ENCODE measurements around the gene FMO4.
"Not testable (repeated sequence)": the region's sequence is repeated elsewhere in the genome, so short reads cannot be mapped to it uniquely, and the experiment has no call there.

FMO4 gene

GRCh38 chr1:171357179-171357578, 43.2 kb downstream of the FMO4 start:
- ATAC-seq (ENCODE audit: low read depth) (no peak), DNase-seq (ENCODE audit: low spot score) (no peak)
- no peaks in the 10 kb centered on the region for H3K9me3 ChIP-seq (ENCODE audit: severe bottlenecking)
- H3K4me3 ChIP-seq (ENCODE audit: severe bottlenecking), result no peak overlapping the region
- no peaks in the 10 kb centered on the region for H3K36me3 ChIP-seq (ENCODE audit: low read depth)
- H3K27ac ChIP-seq (ENCODE audit: poor library complexity, severe bottlenecking), result no peak overlapping the region
- TF ChIP-seq, protein P1, sequence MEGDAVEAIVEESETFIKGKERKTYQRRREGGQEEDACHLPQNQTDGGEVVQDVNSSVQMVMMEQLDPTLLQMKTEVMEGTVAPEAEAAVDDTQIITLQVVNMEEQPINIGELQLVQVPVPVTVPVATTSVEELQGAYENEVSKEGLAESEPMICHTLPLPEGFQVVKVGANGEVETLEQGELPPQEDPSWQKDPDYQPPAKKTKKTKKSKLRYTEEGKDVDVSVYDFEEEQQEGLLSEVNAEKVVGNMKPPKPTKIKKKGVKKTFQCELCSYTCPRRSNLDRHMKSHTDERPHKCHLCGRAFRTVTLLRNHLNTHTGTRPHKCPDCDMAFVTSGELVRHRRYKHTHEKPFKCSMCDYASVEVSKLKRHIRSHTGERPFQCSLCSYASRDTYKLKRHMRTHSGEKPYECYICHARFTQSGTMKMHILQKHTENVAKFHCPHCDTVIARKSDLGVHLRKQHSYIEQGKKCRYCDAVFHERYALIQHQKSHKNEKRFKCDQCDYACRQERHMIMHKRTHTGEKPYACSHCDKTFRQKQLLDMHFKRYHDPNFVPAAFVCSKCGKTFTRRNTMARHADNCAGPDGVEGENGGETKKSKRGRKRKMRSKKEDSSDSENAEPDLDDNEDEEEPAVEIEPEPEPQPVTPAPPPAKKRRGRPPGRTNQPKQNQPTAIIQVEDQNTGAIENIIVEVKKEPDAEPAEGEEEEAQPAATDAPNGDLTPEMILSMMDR (IDR thresholded peaks at IDR 0.05; ENCODE audit: poor library complexity, severe bottlenecking), result no peak
- H3K27me3 ChIP-seq (ENCODE audit: insufficient read depth, poor library complexity, severe bottlenecking), result no peaks in the 10 kb centered on the region
- no peaks in the 10 kb centered on the region for H3K4me1 ChIP-seq (ENCODE audit: insufficient read depth, poor library complexity, severe bottlenecking)

- H3K27me3 ChIP-seq (ENCODE audit: insufficient read depth, poor library complexity, severe bottlenecking); H3K27ac ChIP-seq (ENCODE audit: poor library complexity, severe bottlenecking); H3K36me3 ChIP-seq (ENCODE audit: low read depth); H3K9me3 ChIP-seq (ENCODE audit: severe bottlenecking); H3K4me1 ChIP-seq (ENCODE audit: insufficient read depth, poor library complexity, severe bottlenecking); ATAC-seq (ENCODE audit: low read depth); H3K4me3 ChIP-seq (ENCODE audit: severe bottlenecking); DNase-seq (ENCODE audit: low spot score): not testable (repeated sequence)
Observed at GRCh38 chr1:171359355-171359648, 45.3 kb downstream of the FMO4 start.

DNA sequence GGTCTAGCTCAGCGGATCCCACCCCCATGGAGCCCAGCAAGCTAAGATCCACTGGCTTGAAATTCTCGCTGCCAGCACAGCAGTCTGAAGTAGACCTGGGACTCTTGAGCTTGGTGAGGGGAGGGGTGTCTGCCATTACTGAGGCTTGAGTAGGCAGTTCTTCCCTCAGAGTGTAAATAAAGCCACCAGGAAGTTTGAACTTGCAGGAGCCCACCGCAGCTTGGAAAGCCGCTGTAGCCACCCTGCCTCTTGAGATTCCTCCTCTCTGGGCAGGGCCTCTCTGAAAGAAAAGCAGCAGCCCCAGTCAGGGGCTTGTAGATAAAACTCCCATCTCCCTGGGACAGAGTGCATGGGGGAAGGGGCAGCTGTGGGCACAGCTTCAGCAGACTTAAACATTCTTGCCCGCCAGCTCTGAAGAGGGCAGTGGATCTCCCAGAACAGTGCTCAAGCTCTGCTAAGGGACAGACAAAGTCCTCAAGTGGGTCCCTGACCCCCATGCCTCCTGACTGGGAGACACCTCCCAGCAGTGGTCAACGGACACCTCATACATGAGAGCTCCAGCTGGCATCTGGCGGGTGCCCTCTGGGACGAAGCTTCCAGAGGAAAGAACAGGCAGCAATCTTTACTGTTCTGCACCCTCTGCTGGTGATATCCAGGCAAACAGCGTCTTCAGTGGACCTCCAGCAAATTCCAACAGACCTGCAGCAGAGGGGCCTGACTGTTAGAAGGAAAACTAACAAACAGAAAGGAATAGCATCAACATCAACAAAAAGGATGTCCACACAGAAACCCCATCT, 45.9 kb downstream of the FMO4 start:
- not testable (repeated sequence) for H3K9me3 ChIP-seq (ENCODE audit: severe bottlenecking); H3K27ac ChIP-seq (ENCODE audit: poor library complexity, severe bottlenecking); DNase-seq (ENCODE audit: low spot score); ATAC-seq (ENCODE audit: low read depth); H3K4me1 ChIP-seq (ENCODE audit: insufficient read depth, poor library complexity, severe bottlenecking); H3K27me3 ChIP-seq (ENCODE audit: insufficient read depth, poor library complexity, severe bottlenecking); H3K36me3 ChIP-seq (ENCODE audit: low read depth); H3K4me3 ChIP-seq (ENCODE audit: severe bottlenecking)

DNA sequence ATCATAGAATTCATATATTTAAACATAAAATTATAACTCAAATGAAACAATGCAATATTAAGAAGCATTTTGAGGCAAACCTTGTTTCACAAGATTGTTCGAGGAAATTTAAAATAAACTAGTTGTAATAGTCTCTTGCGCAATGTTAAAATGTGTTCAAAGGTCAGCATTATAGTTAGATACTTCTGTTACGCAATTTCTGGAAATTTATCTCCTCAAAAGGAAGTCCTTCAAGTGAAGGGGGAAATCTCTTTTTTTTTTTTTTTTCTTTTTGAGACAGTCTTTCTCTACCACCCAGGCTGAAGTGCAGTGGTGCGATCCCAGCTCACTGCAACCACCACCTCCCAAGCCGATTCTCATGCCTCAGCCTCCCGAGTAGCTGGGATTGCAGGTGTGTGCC, 52.1 kb downstream of the FMO4 start:
- Histone ChIP-seq H3K9me3 (ENCODE audit: severe bottlenecking) (no peaks in the 10 kb centered on the region), H3K36me3 (ENCODE audit: low read depth) (no peaks in the 10 kb centered on the region), H3K4me1 (ENCODE audit: insufficient read depth, poor library complexity, severe bottlenecking) (no peaks in the 10 kb centered on the region), H3K27ac (ENCODE audit: poor library complexity, severe bottlenecking) (no peak overlapping the region), H3K27me3 (ENCODE audit: insufficient read depth, poor library complexity, severe bottlenecking) (no peaks in the 10 kb centered on the region), H3K4me3 (ENCODE audit: severe bottlenecking) (no peak overlapping the region)
- ATAC-seq (ENCODE audit: low read depth) (no peak), DNase-seq (ENCODE audit: low spot score) (no peak)
- TF ChIP-seq, protein P1 (IDR thresholded peaks at IDR 0.05; ENCODE audit: poor library complexity, severe bottlenecking), result no peak

DNA sequence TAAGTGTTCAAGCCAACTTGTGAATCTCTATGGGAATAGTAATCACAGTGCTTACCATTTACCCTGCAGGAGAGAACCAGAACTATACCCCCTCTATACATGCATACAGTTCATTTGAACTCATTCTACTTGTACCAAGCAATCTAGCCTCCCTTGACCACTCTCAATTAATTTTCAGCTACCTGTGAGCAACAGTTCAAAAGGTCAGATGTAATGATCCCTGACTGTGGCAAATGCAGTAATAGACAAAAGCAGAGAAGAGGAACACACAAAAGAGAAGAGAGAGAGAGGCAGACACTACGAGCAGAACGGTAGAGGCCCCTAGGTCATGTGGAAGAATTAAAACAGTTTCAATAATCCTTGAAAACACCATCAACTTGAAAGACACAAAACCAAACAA, 52.8 kb downstream of the FMO4 start:
- Histone ChIP-seq H3K9me3 (ENCODE audit: severe bottlenecking) (no peaks in the 10 kb centered on the region), H3K27me3 (ENCODE audit: insufficient read depth, poor library complexity, severe bottlenecking) (no peaks in the 10 kb centered on the region), H3K36me3 (ENCODE audit: low read depth) (no peaks in the 10 kb centered on the region), H3K4me3 (ENCODE audit: severe bottlenecking) (no peak overlapping the region), H3K4me1 (ENCODE audit: insufficient read depth, poor library complexity, severe bottlenecking) (peaks cover 3% of the 10 kb centered on the region), H3K27ac (ENCODE audit: poor library complexity, severe bottlenecking) (no peak overlapping the region)
- ATAC-seq (ENCODE audit: low read depth), result no peak
- DNase-seq (ENCODE audit: low spot score), result no peak
- TF ChIP-seq, protein P1 (IDR thresholded peaks at IDR 0.05; ENCODE audit: poor library complexity, severe bottlenecking), result no peak

- no peaks in the 10 kb centered on the region for H3K36me3 ChIP-seq (ENCODE audit: low read depth)
- H3K27me3 ChIP-seq (ENCODE audit: insufficient read depth, poor library complexity, severe bottlenecking), result no peaks in the 10 kb centered on the region
- H3K4me3 ChIP-seq (ENCODE audit: severe bottlenecking), result no peak overlapping the region
- DNase-seq (ENCODE audit: low spot score) (no peak), ATAC-seq (ENCODE audit: low read depth) (no peak)
- H3K27ac ChIP-seq (ENCODE audit: poor library complexity, severe bottlenecking), result no peak overlapping the region
- H3K4me1 ChIP-seq (ENCODE audit: insufficient read depth, poor library complexity, severe bottlenecking), result peaks cover 6% of the 10 kb centered on the region
- TF ChIP-seq, protein P1 (IDR thresholded peaks at IDR 0.05; ENCODE audit: poor library complexity, severe bottlenecking), result no peak
- H3K9me3 ChIP-seq (ENCODE audit: severe bottlenecking), result no peaks in the 10 kb centered on the region
Observed at GRCh38 chr1:171367436-171367835, 53.5 kb downstream of the FMO4 start.

Data from RWPE2 (cell line).